GM12878 (cell line): Measurements from ENCODE around the gene MAP3K4. TPM values are rescaled to one million over a fixed set of nuclear protein-coding genes. Genes with fewer than 3 reads are reported as not detected.

ENCODE experiments used
- ATAC-seq: fragments of 200-7000 bp; cut with Tn5 transposase; 3 replicates; pipeline ENCODE4 v1.9.1; 2020; ENCODE audit warnings: mild to moderate bottlenecking, moderate library complexity
- BruUV-seq: library from RNA; stranded (reverse); fragments of 400-500 nt; replicated peaks from 2 replicates; lab custom pipeline; 2021; lab: Mats Ljungman, UMichigan
- CTCF ChIA-PET: fragments of 300-600 bp; sonication (Branson Sonifier 250); formaldehyde crosslinking; extraction: SDS; loops from one replicate; lab custom pipeline; 2021; ENCODE audit warnings: inconsistent platforms; lab: Yijun Ruan, JAX
- POLR2A ChIA-PET: fragments of 350-600 bp; formaldehyde crosslinking; extraction: SDS; loops from one replicate; lab custom pipeline; 2021; ENCODE audit warnings: inconsistent platforms; lab: Charles Lee
- RAD21 ChIA-PET: fragments of 300-600 bp; sonication (Branson Sonifier 250); formaldehyde crosslinking; loops from one replicate; lab custom pipeline; 2023; ENCODE audit warnings: antibody characterized with exemption; ENCODE audit not compliant: unreplicated experiment; lab: Charles Lee
- SMC1A ChIA-PET: fragments of 300-600 bp; sonication (Branson Sonifier 250); formaldehyde crosslinking; loops from one replicate; lab custom pipeline; 2023; ENCODE audit not compliant: unreplicated experiment, uncharacterized antibody; lab: Charles Lee
- DNase-seq: peaks from one replicate; pipeline ENCODE4 v3.0.0-alpha.2; 2011; ENCODE audit warnings: low read depth, low spot score
- FAIRE-seq: peaks from 3 replicates; lab custom pipeline; 2011; peaks lifted over from hg19 to GRCh38; lab: Jason Lieb, UNC
- H2AFZ ChIP-seq: 2 replicates; pipeline ENCODE4 v1.6.0; 2011; ENCODE audit warnings: low read depth, low read length, control low read depth; ENCODE audit not compliant: control insufficient read depth
- H3K27ac ChIP-seq: 2 replicates; pipeline ENCODE4 v1.5.1; 2011; ENCODE audit warnings: control low read depth; ENCODE audit not compliant: control insufficient read depth, insufficient read depth
- H3K27me3 ChIP-seq, 2 experiments: replicated peaks in 1 of 2; 2 replicates each; pipeline versions ENCODE4 v1.6.0 to v1.6.1; 2011; ENCODE audit warnings: low read length in 1 of 2; ENCODE audit not compliant: control insufficient read depth in 2 of 2, insufficient read depth in 2 of 2
- H3K36me3 ChIP-seq, 2 experiments: 2 replicates each; pipeline ENCODE4 v1.5.1; 2011; ENCODE audit warnings: low read length in 1 of 2; ENCODE audit not compliant: control insufficient read depth in 2 of 2, insufficient read depth in 2 of 2
- H3K4me1 ChIP-seq: 2 replicates; pipeline ENCODE4 v1.6.1; 2011; ENCODE audit warnings: mild to moderate bottlenecking, low read length, moderate library complexity, mixed read lengths; ENCODE audit not compliant: control insufficient read depth, insufficient read depth
- H3K4me2 ChIP-seq: 2 replicates; pipeline ENCODE4 v1.6.0; 2011; ENCODE audit warnings: control low read depth; ENCODE audit not compliant: control insufficient read depth, insufficient read depth
- H3K4me3 ChIP-seq: fragments of 200-600 bp; sonication (generic); 2 replicates; pipeline ENCODE4 v1.5.1; 2016
- H3K79me2 ChIP-seq: 2 replicates; pipeline ENCODE4 v1.6.0; 2011; ENCODE audit warnings: low read length; ENCODE audit not compliant: control insufficient read depth, insufficient read depth
- H3K9ac ChIP-seq: 2 replicates; pipeline ENCODE4 v1.8.0; 2011; ENCODE audit warnings: low read length, control low read depth, mixed read lengths; ENCODE audit not compliant: control insufficient read depth, insufficient read depth
- H3K9me3 ChIP-seq: replicated peaks from 3 replicates; pipeline ENCODE4 v1.5.1; 2011; ENCODE audit warnings: mild to moderate bottlenecking, low read length; ENCODE audit not compliant: control insufficient read depth, insufficient read depth
- H4K20me1 ChIP-seq: 2 replicates; pipeline ENCODE4 v1.6.0; 2011; ENCODE audit not compliant: control insufficient read depth, insufficient read depth
- CHD1 ChIP-seq: IDR thresholded peaks from 2 replicates; pipeline ENCODE4 v1.6.1; 2012; ENCODE audit warnings: low read depth, low read length, improper control_type of control experiment
- EGR1 ChIP-seq, 2 experiments: IDR thresholded peaks; 1 replicate in 1 of 2; 2 replicates in 1 of 2; pipeline ENCODE4 v1.6.1; 2011 to 2012; ENCODE audit warnings: low read depth in 2 of 2, low read length in 2 of 2, borderline replicate concordance in 1 of 2, mild to moderate bottlenecking in 1 of 2, moderate library complexity in 1 of 2
- ETV6 ChIP-seq, 2 experiments: fragments of 450-650 bp in 1 of 2; IDR thresholded peaks in 1 of 2; conservative IDR thresholded peaks in 1 of 2; 2 replicates each; pipeline ENCODE4 v1.6.1; 2014; ENCODE audit warnings: antibody characterized with exemption in 1 of 2, borderline replicate concordance in 1 of 2, low read depth in 1 of 2, mild to moderate bottlenecking in 1 of 2, moderate library complexity in 1 of 2
- IKZF1 ChIP-seq: fragments of 450-650 bp; conservative IDR thresholded peaks from 2 replicates; pipeline ENCODE4 v1.6.1; 2017; ENCODE audit warnings: antibody characterized with exemption, mild to moderate bottlenecking
- MTA3 ChIP-seq: IDR thresholded peaks from 2 replicates; pipeline ENCODE4 v1.6.1; 2012; ENCODE audit warnings: low read length, inconsistent platforms, borderline replicate concordance
- MXI1 ChIP-seq: fragments of 150-350 bp; IDR thresholded peaks from 2 replicates; pipeline ENCODE4 v1.6.1; 2011; ENCODE audit warnings: low read depth, mild to moderate bottlenecking, inconsistent platforms, low read length, improper control_type of control experiment
- NKRF ChIP-seq: fragments of 450-650 bp; conservative IDR thresholded peaks from 2 replicates; pipeline ENCODE4 v1.6.1; 2017; ENCODE audit warnings: mild to moderate bottlenecking, moderate library complexity
- RAD21 ChIP-seq: IDR thresholded peaks from 2 replicates; pipeline ENCODE4 v1.6.1; 2011; ENCODE audit warnings: mild to moderate bottlenecking, low read depth, low read length, moderate library complexity; ENCODE audit not compliant: insufficient read depth
- SMARCA5 ChIP-seq: fragments of 450-650 bp; IDR thresholded peaks from 2 replicates; pipeline ENCODE4 v1.6.1; 2017; ENCODE audit warnings: mild to moderate bottlenecking
- TARDBP ChIP-seq: IDR thresholded peaks from 2 replicates; pipeline ENCODE4 v1.6.1; 2016; ENCODE audit warnings: borderline replicate concordance
- TCF12 ChIP-seq: IDR thresholded peaks from 2 replicates; pipeline ENCODE4 v1.6.1; 2011; ENCODE audit warnings: low read depth, mild to moderate bottlenecking, low read length
- YY1 ChIP-seq: IDR thresholded peaks from 2 replicates; pipeline ENCODE4 v1.6.1; 2011; ENCODE audit warnings: low read depth, mild to moderate bottlenecking, low read length
- ZNF217 ChIP-seq: fragments of 450-650 bp; IDR thresholded peaks from 2 replicates; pipeline ENCODE4 v1.6.1; 2017; ENCODE audit warnings: antibody characterized with exemption, mild to moderate bottlenecking
- ZSCAN29 ChIP-seq: fragments of 450-650 bp; IDR thresholded peaks from 2 replicates; pipeline ENCODE4 v1.6.1; 2017; ENCODE audit warnings: mild to moderate bottlenecking, moderate library complexity
- WGBS: methylation state at CpG from one replicate; pipeline ENCODE4 v1.1.6; 2016; ENCODE audit warnings: low lambda C conversion rate; ENCODE audit not compliant: insufficient replicate concordance, insufficient coverage; ENCODE audit errors: missing lambda C conversion rate; 5-methylcytosine and 5-hydroxymethylcytosine counted together
- in situ Hi-C: fragments of 300-500 bp; cut with MboI; formaldehyde crosslinking; loops from 9 replicates; pipeline ENCODE4 v1.14.3; 2018; ENCODE audit warnings: mixed read lengths
- intact Hi-C: fragments of 100-400 bp; cut with micrococcal nuclease; formaldehyde crosslinking; loops from one replicate; pipeline ENCODE4 v1.14.2; 2022; ENCODE audit not compliant: unreplicated experiment
- polyA plus RNA-seq, 11 experiments: library from polyadenylated mRNA; depleted of rRNA in 4 of 11; unstranded in 6 of 11; stranded (reverse) in 5 of 11; fragments of >200 nt; fragmentation: Nextera tagmentation in 4 of 11; fragmentation: Illumina TruSeq in 1 of 11; extraction: Ambion mirVana in 4 of 11; extraction: Trizol in 1 of 11; gene quantifications; 1 replicate in 1 of 11; 2 replicates in 10 of 11; pipeline versions ENCODE4 v1.2.1 to v1.2.3, GENCODE V29; 2011 to 2016; ENCODE audit warnings: inconsistent platforms in 2 of 11, missing spikeins in 2 of 11, low read depth in 1 of 11
- total RNA-seq, 4 experiments: library from RNA; depleted of rRNA in 3 of 4; stranded (reverse); fragments of >200 nt in 3 of 4; fragmentation: Illumina TruSeq in 1 of 4; extraction: Trizol in 1 of 4; gene quantifications; 2 replicates each; pipeline versions ENCODE4 v1.2.1 to v1.2.3, GENCODE V29; 2013 to 2021
- TF ChIP-seq, protein P1 (sequence below): fragments of 450-650 bp; IDR thresholded peaks from 2 replicates; pipeline ENCODE4 v1.6.1; 2017; ENCODE audit warnings: antibody characterized with exemption, mild to moderate bottlenecking, moderate library complexity

MAP3K4 gene
- total and polyA plus RNA-seq, 10 of the 15 experiments (the other 5 are each of a cell fraction or from before 2014, with no cell fraction given) = 14.0 to 44.5 (median 23.1) TPM

DNA sequence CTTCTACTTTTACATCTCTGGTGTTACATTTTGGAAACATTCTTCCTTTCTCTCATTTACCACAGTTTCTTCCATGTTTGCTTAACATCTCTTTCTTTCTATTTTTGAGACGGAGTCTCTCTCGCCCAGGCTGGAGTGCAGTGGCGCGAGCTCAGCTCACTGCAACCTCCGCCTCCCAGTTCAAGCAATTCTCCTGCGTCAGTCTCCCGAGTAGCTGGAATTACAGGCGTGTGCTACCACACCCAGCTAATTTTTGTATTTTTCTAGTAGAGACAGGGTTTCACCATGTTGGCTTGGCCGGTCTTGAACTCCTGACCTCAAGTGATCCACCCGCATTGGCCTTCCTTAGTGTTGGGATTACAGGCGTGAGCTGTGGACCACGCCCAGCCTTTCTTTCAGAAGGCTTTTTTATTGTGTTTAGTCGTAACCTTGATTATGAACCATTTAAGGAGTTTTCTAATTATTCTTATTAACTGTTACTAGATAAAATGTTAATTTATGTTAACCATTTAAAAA lies 27.8 kb downstream of the MAP3K4 start:
- ATAC-seq = no peak
- ChIA-PET RAD21 (no interaction called here), POLR2A (no interaction called here), SMC1A (no interaction called here), CTCF (no interaction called here)
- no peak overlapping the region for H3K4me2 ChIP-seq
- H3K9ac ChIP-seq = no peak overlapping the region
- peaks cover 0 to 1% of the 10 kb centered on the region in 2 experiments; a peak in 3 of 4 replicates for H3K36me3 ChIP-seq
- no peaks in the 10 kb centered on the region for H3K27me3 ChIP-seq
- DNase-seq = no peak
- in situ Hi-C loops = no loop called here
- H3K4me3 ChIP-seq = no peak overlapping the region
- H4K20me1 ChIP-seq = no peaks in the 10 kb centered on the region
- 94% methylated on average over 13 of the region's 13 CpGs for WGBS
- FAIRE-seq = no peak
- H3K27ac ChIP-seq = no peak overlapping the region
- H3K4me1 ChIP-seq = no peaks in the 10 kb centered on the region
- peaks cover 24% of the 10 kb centered on the region for H3K79me2 ChIP-seq
- H3K9me3 ChIP-seq = no peaks in the 10 kb centered on the region; the same call in none of the 3 replicates
- no peak overlapping the region for H2AFZ ChIP-seq
- BruUV-seq = no TSS peak
- intact Hi-C loops = no loop called here
- TF ChIP-seq ZNF217 = no peak
- no peak for TF ChIP-seq YY1
- no peak for TF ChIP-seq SMARCA5
- TF ChIP-seq, protein P1, sequence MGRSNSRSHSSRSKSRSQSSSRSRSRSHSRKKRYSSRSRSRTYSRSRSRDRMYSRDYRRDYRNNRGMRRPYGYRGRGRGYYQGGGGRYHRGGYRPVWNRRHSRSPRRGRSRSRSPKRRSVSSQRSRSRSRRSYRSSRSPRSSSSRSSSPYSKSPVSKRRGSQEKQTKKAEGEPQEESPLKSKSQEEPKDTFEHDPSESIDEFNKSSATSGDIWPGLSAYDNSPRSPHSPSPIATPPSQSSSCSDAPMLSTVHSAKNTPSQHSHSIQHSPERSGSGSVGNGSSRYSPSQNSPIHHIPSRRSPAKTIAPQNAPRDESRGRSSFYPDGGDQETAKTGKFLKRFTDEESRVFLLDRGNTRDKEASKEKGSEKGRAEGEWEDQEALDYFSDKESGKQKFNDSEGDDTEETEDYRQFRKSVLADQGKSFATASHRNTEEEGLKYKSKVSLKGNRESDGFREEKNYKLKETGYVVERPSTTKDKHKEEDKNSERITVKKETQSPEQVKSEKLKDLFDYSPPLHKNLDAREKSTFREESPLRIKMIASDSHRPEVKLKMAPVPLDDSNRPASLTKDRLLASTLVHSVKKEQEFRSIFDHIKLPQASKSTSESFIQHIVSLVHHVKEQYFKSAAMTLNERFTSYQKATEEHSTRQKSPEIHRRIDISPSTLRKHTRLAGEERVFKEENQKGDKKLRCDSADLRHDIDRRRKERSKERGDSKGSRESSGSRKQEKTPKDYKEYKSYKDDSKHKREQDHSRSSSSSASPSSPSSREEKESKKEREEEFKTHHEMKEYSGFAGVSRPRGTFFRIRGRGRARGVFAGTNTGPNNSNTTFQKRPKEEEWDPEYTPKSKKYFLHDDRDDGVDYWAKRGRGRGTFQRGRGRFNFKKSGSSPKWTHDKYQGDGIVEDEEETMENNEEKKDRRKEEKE = no peak
- TF ChIP-seq IKZF1 = no peak
- TF ChIP-seq ZSCAN29 = no peak
- no peak for TF ChIP-seq RAD21
- no peak for TF ChIP-seq TCF12
- no peak for TF ChIP-seq NKRF
- no peak for TF ChIP-seq TARDBP
- TF ChIP-seq EGR1 (IDR thresholded peaks at IDR 0.05; ENCODE audit: borderline replicate concordance in 1 of 2, low read depth in 2 of 2, low read length in 2 of 2) = no peak
- no peak for TF ChIP-seq CHD1
- TF ChIP-seq ETV6 (conservative IDR thresholded peaks at IDR 0.05 in 1 of 2, IDR thresholded peaks at IDR 0.05 in 1 of 2; ENCODE audit: borderline replicate concordance in 1 of 2, low read depth in 1 of 2) = no peak
- TF ChIP-seq MTA3 = no peak
- TF ChIP-seq MXI1 = no peak
